OCI-LY3 (cell line): ENCODE results near the gene COX5A.

ENCODE experiments used
- H2AFZ ChIP-seq: fragments of 200-600, 300-600 bp; shearing (Covaris generic); 2 replicates; pipeline ENCODE4 v1.6.0; 2014; ENCODE audit warnings: antibody characterized with exemption, low read depth, low read length
- H3K27ac ChIP-seq: fragments of 200-600, 300-600 bp; sonication (generic); 2 replicates; pipeline ENCODE4 v1.5.1; 2014; ENCODE audit warnings: mild to moderate bottlenecking, low read length, moderate library complexity, mixed read lengths
- H3K27me3 ChIP-seq: fragments of 200-600, 300-600 bp; sonication (generic); 2 replicates; pipeline ENCODE4 v1.6.1; 2014; ENCODE audit warnings: low read depth, low read length, mixed read lengths
- H3K36me3 ChIP-seq: fragments of 200-600, 300-600 bp; sonication (generic); replicated peaks from 2 replicates; pipeline ENCODE3; 2014; ENCODE audit warnings: low read depth, low read length, mixed read lengths
- H3K4me1 ChIP-seq: fragments of 300-600, 200-600 bp; sonication (generic); 2 replicates; pipeline ENCODE4 v1.6.1; 2014; ENCODE audit warnings: low read length, mixed read lengths
- H3K4me2 ChIP-seq: fragments of 200-600, 300-600 bp; sonication (generic); 2 replicates; pipeline ENCODE4 v1.6.1; 2014; ENCODE audit warnings: low read length, mixed read lengths
- H3K4me3 ChIP-seq: fragments of 300-600, 200-600 bp; sonication (generic); 2 replicates; pipeline ENCODE4 v1.5.1; 2014; ENCODE audit warnings: antibody characterized with exemption, mild to moderate bottlenecking, low read length, moderate library complexity
- H3K79me2 ChIP-seq: fragments of 300-600, 200-600 bp; shearing (Covaris generic); 2 replicates; pipeline ENCODE4 v1.6.1; 2014; ENCODE audit warnings: mild to moderate bottlenecking, low read length, mixed read lengths
- H3K9ac ChIP-seq: fragments of 300-600, 200-600 bp; shearing (Covaris generic); 2 replicates; pipeline ENCODE4 v1.6.0; 2014; ENCODE audit warnings: mild to moderate bottlenecking, low read length, moderate library complexity
- H3K9me3 ChIP-seq: fragments of 200-600, 300-600 bp; shearing (Covaris generic); 2 replicates; pipeline ENCODE4 v1.6.1; 2014; ENCODE audit warnings: low read length, mixed read lengths; ENCODE audit not compliant: insufficient read depth
- H4K20me1 ChIP-seq: fragments of 200-600, 300-600 bp; sonication (generic); 2 replicates; pipeline ENCODE4 v1.6.1; 2016; ENCODE audit warnings: low read length, mixed read lengths; ENCODE audit not compliant: insufficient read depth
- EZH2phosphoT487 ChIP-seq: fragments of 200-600 bp; shearing (Covaris generic); IDR thresholded peaks from 2 replicates; pipeline ENCODE4 v1.6.1; 2018; ENCODE audit warnings: antibody characterized with exemption, mixed run types, low read depth
- TF ChIP-seq, protein P1 (sequence below): fragments of 200-600, 300-600 bp; sonication (generic); IDR thresholded peaks from 2 replicates; pipeline ENCODE4 v1.5.1; 2014; ENCODE audit warnings: antibody characterized with exemption, low read length, low read depth

COX5A gene

DNA sequence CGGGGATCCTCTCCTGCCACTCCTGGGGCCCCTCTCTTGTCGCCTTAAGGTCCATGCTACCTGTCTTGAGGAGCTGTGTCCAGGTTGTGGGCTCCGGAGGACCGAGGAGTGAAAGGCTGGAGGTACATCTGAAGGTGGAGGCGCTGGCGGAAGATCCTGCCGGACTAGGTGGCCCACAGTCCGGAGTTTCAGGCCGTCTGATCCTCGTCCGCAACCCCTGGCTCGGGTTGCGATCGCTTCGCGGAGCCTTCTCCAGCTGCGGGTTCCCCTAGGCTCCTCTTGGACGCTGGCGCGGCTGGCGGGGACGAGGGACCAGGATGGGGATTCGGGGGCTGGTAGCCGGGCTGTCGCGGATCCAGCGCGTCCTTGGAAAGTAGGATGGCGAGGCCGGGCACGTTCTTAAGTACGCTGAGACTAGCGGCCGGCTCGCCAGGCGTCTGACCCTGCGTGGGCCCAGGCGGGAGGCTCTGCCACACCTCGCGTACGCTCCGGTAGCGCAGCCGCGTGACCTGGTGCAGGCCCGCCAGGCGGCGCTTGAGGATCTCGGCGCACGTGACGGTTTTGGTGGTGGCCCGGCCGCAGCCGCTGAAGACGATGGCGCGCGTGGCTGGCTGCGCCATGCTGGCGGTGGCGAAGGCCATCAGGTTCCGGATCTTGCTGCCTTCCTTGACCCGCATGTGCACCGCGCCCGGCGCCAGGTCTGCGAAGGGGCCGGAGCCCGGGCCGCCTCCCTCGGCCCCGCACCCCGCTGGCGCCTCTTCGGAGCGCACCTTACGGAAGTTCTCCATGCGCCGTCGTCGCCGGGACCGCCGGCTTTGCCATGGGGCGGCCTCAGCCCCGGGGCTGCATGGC lies 18.1 kb upstream of the COX5A start:
- Histone ChIP-seq H3K4me2 (no peak overlapping the region), H3K27me3 (peaks cover 6% of the 10 kb centered on the region), H3K36me3 (no peaks in the 10 kb centered on the region), H2AFZ (no peak overlapping the region), H3K4me1 (no peaks in the 10 kb centered on the region), H4K20me1 (no peaks in the 10 kb centered on the region), H3K27ac (no peak overlapping the region), H3K9me3 (no peaks in the 10 kb centered on the region), H3K9ac (no peak overlapping the region), H3K4me3 (no peak overlapping the region), H3K79me2 (no peaks in the 10 kb centered on the region)
- TF ChIP-seq EZH2phosphoT487 = no peak
- TF ChIP-seq, protein P1, sequence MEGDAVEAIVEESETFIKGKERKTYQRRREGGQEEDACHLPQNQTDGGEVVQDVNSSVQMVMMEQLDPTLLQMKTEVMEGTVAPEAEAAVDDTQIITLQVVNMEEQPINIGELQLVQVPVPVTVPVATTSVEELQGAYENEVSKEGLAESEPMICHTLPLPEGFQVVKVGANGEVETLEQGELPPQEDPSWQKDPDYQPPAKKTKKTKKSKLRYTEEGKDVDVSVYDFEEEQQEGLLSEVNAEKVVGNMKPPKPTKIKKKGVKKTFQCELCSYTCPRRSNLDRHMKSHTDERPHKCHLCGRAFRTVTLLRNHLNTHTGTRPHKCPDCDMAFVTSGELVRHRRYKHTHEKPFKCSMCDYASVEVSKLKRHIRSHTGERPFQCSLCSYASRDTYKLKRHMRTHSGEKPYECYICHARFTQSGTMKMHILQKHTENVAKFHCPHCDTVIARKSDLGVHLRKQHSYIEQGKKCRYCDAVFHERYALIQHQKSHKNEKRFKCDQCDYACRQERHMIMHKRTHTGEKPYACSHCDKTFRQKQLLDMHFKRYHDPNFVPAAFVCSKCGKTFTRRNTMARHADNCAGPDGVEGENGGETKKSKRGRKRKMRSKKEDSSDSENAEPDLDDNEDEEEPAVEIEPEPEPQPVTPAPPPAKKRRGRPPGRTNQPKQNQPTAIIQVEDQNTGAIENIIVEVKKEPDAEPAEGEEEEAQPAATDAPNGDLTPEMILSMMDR = no peak

GRCh38 chr15:74955017-74955416 lies 17.1 kb upstream of the COX5A start:
- 0 out of 2 replicates have a peak, but pooled peaks cover 3% of the 10 kb centered on the region for H3K4me1 ChIP-seq
- no peaks in the 10 kb centered on the region for H4K20me1 ChIP-seq
- H3K9me3 ChIP-seq = no peaks in the 10 kb centered on the region

DNA sequence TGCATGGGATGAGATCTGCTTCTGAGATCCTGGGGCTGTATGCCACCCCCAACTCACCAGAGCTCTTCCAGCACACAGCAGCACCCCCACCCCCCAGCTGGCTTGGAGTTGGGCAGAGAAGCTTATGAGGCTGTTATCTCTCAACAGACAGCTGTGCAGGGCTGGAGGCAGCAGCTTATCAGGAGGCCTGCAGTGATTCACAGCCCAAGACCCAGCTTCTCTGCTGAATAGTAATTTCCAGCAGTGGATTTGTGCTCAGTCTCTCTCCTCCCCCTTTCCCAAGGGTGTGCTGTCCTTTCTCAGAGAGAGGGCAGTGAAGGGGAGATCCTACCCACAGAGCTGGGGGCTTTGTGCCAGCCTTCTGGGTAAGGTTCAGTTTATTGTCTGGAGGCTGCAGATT lies 16.6 kb upstream of the COX5A start:
- H3K9ac ChIP-seq = no peak overlapping the region
- H3K9me3 ChIP-seq = no peaks in the 10 kb centered on the region
- H3K27ac ChIP-seq = no peak overlapping the region

More at GRCh38 chr15:74955017-74955416, 17.1 kb upstream of the COX5A start:
- H3K79me2 ChIP-seq = no peaks in the 10 kb centered on the region
- no peak overlapping the region for H3K4me2 ChIP-seq
- TF ChIP-seq, protein P1 = no peak
- no peak for TF ChIP-seq EZH2phosphoT487
- H3K36me3 ChIP-seq = no peaks in the 10 kb centered on the region
- no peak overlapping the region for H2AFZ ChIP-seq
- H3K4me3 ChIP-seq = no peak overlapping the region
- 0 out of 2 replicates have a peak, but pooled peaks cover 3% of the 10 kb centered on the region for H3K27me3 ChIP-seq
- H3K9ac ChIP-seq = no peak overlapping the region
- H3K27ac ChIP-seq = no peak overlapping the region

GRCh38 chr15:74951006-74951405 lies 13.1 kb upstream of the COX5A start:
- Histone ChIP-seq H3K27me3 (no peaks in the 10 kb centered on the region), H3K4me3 (no peak overlapping the region), H3K27ac (no peak overlapping the region), H3K9ac (no peak overlapping the region), H3K9me3 (no peaks in the 10 kb centered on the region), H3K36me3 (no peaks in the 10 kb centered on the region), H4K20me1 (no peaks in the 10 kb centered on the region), H3K4me2 (no peak overlapping the region), H3K4me1 (0 out of 2 replicates have a peak, but pooled peaks cover 3% of the 10 kb centered on the region), H3K79me2 (no peaks in the 10 kb centered on the region), H2AFZ (no peak overlapping the region)
- no peak for TF ChIP-seq EZH2phosphoT487
- TF ChIP-seq, protein P1 = no peak

More for the DNA sequence above, 16.6 kb upstream of the COX5A start:
- no peaks in the 10 kb centered on the region for H3K79me2 ChIP-seq
- H3K27me3 ChIP-seq = no peaks in the 10 kb centered on the region
- TF ChIP-seq EZH2phosphoT487 = no peak
- TF ChIP-seq, protein P1 = no peak
- no peaks in the 10 kb centered on the region for H4K20me1 ChIP-seq
- no peak overlapping the region for H3K4me2 ChIP-seq
- H3K4me3 ChIP-seq = no peak overlapping the region
- H2AFZ ChIP-seq = no peak overlapping the region
- H3K36me3 ChIP-seq = no peaks in the 10 kb centered on the region
- H3K4me1 ChIP-seq = 0 out of 2 replicates have a peak, but pooled peaks cover 3% of the 10 kb centered on the region
